Fibroblast of skin of right biceps (primary cell): ENCODE data around the gene FAHD1.
"Not testable (repeated sequence)": the region's sequence is repeated elsewhere in the genome, so short reads cannot be mapped to it uniquely, and the experiment has no call there.

Source experiments
- DNase-seq: peaks from one replicate; pipeline ENCODE4 v3.0.0-alpha.2; 2013

Gene FAHD1

GRCh38 chr16:1857433-1858097, 30.6 kb downstream of the FAHD1 start:
- no peak for DNase-seq

GRCh38 chr16:1858189-1858865, 31.3 kb downstream of the FAHD1 start:
- DNase-seq: peak; percentile 29

GRCh38 chr16:1859650-1860049, 32.6 kb downstream of the FAHD1 start:
- no peak for DNase-seq

- no peak for DNase-seq
Measured at GRCh38 chr16:1861730-1862129, 34.7 kb downstream of the FAHD1 start.

- DNase-seq: no peak
Measured at GRCh38 chr16:1862394-1862793, 35.4 kb downstream of the FAHD1 start.

GRCh38 chr16:1863681-1864460, 36.9 kb downstream of the FAHD1 start:
- peak; percentile 44 for DNase-seq

GRCh38 chr16:1865902-1866690, 39.1 kb downstream of the FAHD1 start:
- no peak for DNase-seq

GRCh38 chr16:1870365-1871082, 43.5 kb downstream of the FAHD1 start:
- DNase-seq: peak; percentile 81

- DNase-seq: peak; percentile 47
Measured at GRCh38 chr16:1871974-1872635, 45.1 kb downstream of the FAHD1 start, which contains the start of gene MEIOB. Gene MEIOB (minus strand): TSS chr16:1872164. CDS start chr16:1868175, 3,989 bp downstream.

- DNase-seq: no peak
Measured at GRCh38 chr16:1874854-1875253, 47.8 kb downstream of the FAHD1 start.

- DNase-seq: not testable (repeated sequence)
Measured at GRCh38 chr16:1876066-1876465, 49.1 kb downstream of the FAHD1 start.

- no peak for DNase-seq
Measured at GRCh38 chr16:1876468-1876867, 49.5 kb downstream of the FAHD1 start.

GRCh38 chr16:1877089-1877488, 50.1 kb downstream of the FAHD1 start:
- DNase-seq: no peak

GRCh38 chr16:1877804-1878203, 50.8 kb downstream of the FAHD1 start:
- DNase-seq: no peak

GRCh38 chr16:1878256-1878655, 51.2 kb downstream of the FAHD1 start:
- DNase-seq: no peak
